ENCODE data around the gene MYO18B. TPM values are rescaled to one million over a fixed set of nuclear protein-coding genes. Genes with fewer than 3 reads are reported as not detected.

Gene MYO18B
- total RNA-seq, 1 experiment from 2014 or later = 0.05 TPM

DNA sequence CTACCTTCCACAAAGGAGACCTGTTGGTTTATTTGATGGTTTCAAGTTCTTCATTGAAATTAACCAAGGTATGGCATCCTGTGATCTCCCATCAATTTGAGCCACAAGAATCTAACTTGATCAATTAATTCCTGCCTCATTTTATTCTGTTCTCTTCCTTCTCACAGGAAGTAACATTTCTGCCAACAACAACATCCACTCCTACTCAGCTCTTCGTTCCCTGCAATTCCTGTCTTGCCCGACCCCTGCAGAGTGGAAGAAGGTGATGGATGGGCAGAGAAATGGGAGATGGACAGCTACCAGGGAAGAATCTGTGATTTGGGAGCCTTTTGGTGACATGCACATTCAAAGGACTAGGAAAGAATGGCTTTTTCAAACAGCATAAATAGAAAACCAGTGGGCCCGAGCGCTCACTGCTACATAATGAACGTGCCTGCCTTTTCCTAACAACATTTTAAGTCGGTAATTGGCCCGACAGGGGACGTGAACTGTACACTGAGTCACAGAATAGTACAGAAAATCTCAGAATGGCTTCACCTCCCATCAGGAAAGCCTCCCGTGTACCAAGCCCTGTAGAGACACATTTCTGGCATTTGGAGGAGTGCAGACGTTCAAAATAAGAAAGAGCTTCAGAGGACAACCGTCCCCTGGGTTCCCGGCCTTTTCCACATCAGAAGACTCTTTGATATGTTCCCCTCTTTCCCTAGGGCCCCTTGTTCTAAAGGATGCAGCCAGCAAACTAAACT, 314.6 kb downstream of the MYO18B start:
- ATAC-seq (no peak), DNase-seq (ENCODE audit: low read depth, low spot score) (no peak)
- TF ChIP-seq EZH2 (IDR thresholded peaks at IDR 0.05) = peak; percentile 94; the same call in 1 of the 2 replicates
- no peak for TF ChIP-seq ELF1 (IDR thresholded peaks at IDR 0.05; ENCODE audit: borderline replicate concordance, low read depth)
- no peak for TF ChIP-seq CEBPB (IDR thresholded peaks at IDR 0.05; ENCODE audit: low read depth)
- no peak for TF ChIP-seq RAD21 (IDR thresholded peaks at IDR 0.05; ENCODE audit: low read depth)
- no peak for TF ChIP-seq ZNF274 (IDR thresholded peaks at IDR 0.05; ENCODE audit: low read depth, low read length)
- TF ChIP-seq YY1 (IDR thresholded peaks at IDR 0.05; ENCODE audit: extremely low read depth, insufficient replicate concordance, low read depth, low read length) = no peak
- TF ChIP-seq, protein P1, sequence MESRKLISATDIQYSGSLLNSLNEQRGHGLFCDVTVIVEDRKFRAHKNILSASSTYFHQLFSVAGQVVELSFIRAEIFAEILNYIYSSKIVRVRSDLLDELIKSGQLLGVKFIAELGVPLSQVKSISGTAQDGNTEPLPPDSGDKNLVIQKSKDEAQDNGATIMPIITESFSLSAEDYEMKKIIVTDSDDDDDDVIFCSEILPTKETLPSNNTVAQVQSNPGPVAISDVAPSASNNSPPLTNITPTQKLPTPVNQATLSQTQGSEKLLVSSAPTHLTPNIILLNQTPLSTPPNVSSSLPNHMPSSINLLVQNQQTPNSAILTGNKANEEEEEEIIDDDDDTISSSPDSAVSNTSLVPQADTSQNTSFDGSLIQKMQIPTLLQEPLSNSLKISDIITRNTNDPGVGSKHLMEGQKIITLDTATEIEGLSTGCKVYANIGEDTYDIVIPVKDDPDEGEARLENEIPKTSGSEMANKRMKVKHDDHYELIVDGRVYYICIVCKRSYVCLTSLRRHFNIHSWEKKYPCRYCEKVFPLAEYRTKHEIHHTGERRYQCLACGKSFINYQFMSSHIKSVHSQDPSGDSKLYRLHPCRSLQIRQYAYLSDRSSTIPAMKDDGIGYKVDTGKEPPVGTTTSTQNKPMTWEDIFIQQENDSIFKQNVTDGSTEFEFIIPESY (IDR thresholded peaks at IDR 0.05; ENCODE audit: extremely low read depth, insufficient replicate concordance, low read length) = no peak
- no peaks in the 10 kb centered on the region for H3K36me3 ChIP-seq (ENCODE audit: control insufficient read depth in 1 of 2, insufficient read depth in 2 of 2, low read length in 2 of 2)
- no peak overlapping the region for H3K4me2 ChIP-seq (ENCODE audit: low read length)
- ChIA-PET CTCF (no interaction called here), POLR2A (no interaction called here), RAD21 (ENCODE audit: low non-redundant PET in 1 of 2, low total read pairs in 2 of 2, uncharacterized antibody in 2 of 2, unreplicated experiment in 2 of 2) (no interaction called here)
- H3K4me3 ChIP-seq (replicated peaks in 1 of 2; ENCODE audit: low read depth in 1 of 2, low read length in 2 of 2) = no peak overlapping the region
- H4K20me1 ChIP-seq (ENCODE audit: insufficient read depth) = no peaks in the 10 kb centered on the region; the same call in 1 of the 2 replicates
- no peaks in the 10 kb centered on the region for H3K4me1 ChIP-seq (ENCODE audit: control insufficient read depth in 1 of 2, insufficient read depth in 2 of 2, low read length in 2 of 2)
- intact Hi-C loops (cut with micrococcal nuclease) = loop anchor here (10.0 kb wide), 1 partner anchor 58 kb away; no protein-coding TSS in a partner anchor
- H3K79me2 ChIP-seq (ENCODE audit: insufficient read depth, low read length) = no peaks in the 10 kb centered on the region
- no peaks in the 10 kb centered on the region for H3K9me3 ChIP-seq (ENCODE audit: control insufficient read depth in 1 of 2, insufficient read depth in 1 of 2, low read depth in 1 of 2, low read length in 2 of 2)
- no peaks in the 10 kb centered on the region for H3K9me2 ChIP-seq (ENCODE audit: insufficient read depth)
- H2AFZ ChIP-seq (ENCODE audit: low read depth, low read length, poor library complexity, severe bottlenecking) = no peak overlapping the region
- BruUV-seq (replicated peaks) = no TSS peak
- H3K27ac ChIP-seq (ENCODE audit: low read depth, low read length) = no peak overlapping the region
- H3K27me3 ChIP-seq (ENCODE audit: insufficient read depth, low read length) = peaks cover 53% of the 10 kb centered on the region
- H3K9ac ChIP-seq (ENCODE audit: low read length) = no peak overlapping the region
